ENCODE results near the gene GPER1.
A peak's percentile ranks its signal among the peaks of the same experiment; 100 is the strongest.
"Not testable (repeated sequence)": the region's sequence is repeated elsewhere in the genome, so short reads cannot be mapped to it uniquely, and the experiment has no call there.

GPER1 gene

GRCh38 chr7:1121886-1122831 is 34.2 kb downstream of the GPER1 start:
- DNase-seq: no peak

- no peak for DNase-seq
Observed at GRCh38 chr7:1122832-1123501, 35.1 kb downstream of the GPER1 start.

GRCh38 chr7:1123715-1124114 is 35.8 kb downstream of the GPER1 start:
- no peak for DNase-seq

- DNase-seq: no peak
Observed at GRCh38 chr7:1124164-1124563, 36.3 kb downstream of the GPER1 start.

- DNase-seq: no peak
Observed at GRCh38 chr7:1124816-1125602, 37.1 kb downstream of the GPER1 start.

GRCh38 chr7:1125603-1125969 is 37.7 kb downstream of the GPER1 start:
- no peak for DNase-seq

GRCh38 chr7:1127001-1127400 is 39.1 kb downstream of the GPER1 start:
- no peak for DNase-seq

GRCh38 chr7:1129431-1129830 is 41.5 kb downstream of the GPER1 start:
- no peak for DNase-seq

GRCh38 chr7:1130021-1130990 is 42.4 kb downstream of the GPER1 start:
- no peak for DNase-seq

GRCh38 chr7:1131471-1132265 is 43.8 kb downstream of the GPER1 start:
- no peak for DNase-seq

- DNase-seq: no peak
Observed at GRCh38 chr7:1134951-1135350, 47.0 kb downstream of the GPER1 start.

- DNase-seq: peak; percentile 27
Observed at GRCh38 chr7:1136841-1137516, 49.1 kb downstream of the GPER1 start.

- DNase-seq: peak; percentile 21
Observed at GRCh38 chr7:1137517-1138167, 49.7 kb downstream of the GPER1 start.

- DNase-seq: peak; percentile 48
Observed at GRCh38 chr7:1140476-1141104, 52.7 kb downstream of the GPER1 start.

GRCh38 chr7:1141651-1142050 is 53.7 kb downstream of the GPER1 start:
- no peak for DNase-seq

- no peak for DNase-seq
Observed at GRCh38 chr7:1142051-1142635, 54.2 kb downstream of the GPER1 start.

GRCh38 chr7:1143031-1143430 is 55.1 kb downstream of the GPER1 start:
- DNase-seq: not testable (repeated sequence)
